ENCODE data around the gene ZC3H7A. TPM values are rescaled to one million over a fixed set of nuclear protein-coding genes. Genes with fewer than 3 reads are reported as not detected.
"Not testable (repeated sequence)": the region's sequence is repeated elsewhere in the genome, so short reads cannot be mapped to it uniquely, and the experiment has no call there.

The ZC3H7A gene
- 65.0 and 68.5 TPM in 2 replicates for total RNA-seq

GRCh38 chr16:11797166-11797956 lies at the start of gene ZC3H7A:
Gene ZC3H7A, minus strand, starts transcription at chr16:11797258. Its CDS starts 14,904 bp downstream, at chr16:11782354.
- intact Hi-C loops (cut with micrococcal nuclease), result loop anchor here (1.0 to 10.0 kb wide), 6 partner anchors 14 to 853 kb away; partner anchors contain the start of genes CLEC16A, DEXI, RSL1D1 and TXNDC11

- intact Hi-C loops (cut with micrococcal nuclease), result no loop called here
Measured at GRCh38 chr16:11844499-11844898, 47.4 kb upstream of the ZC3H7A start.

GRCh38 chr16:11843861-11844260 lies 46.8 kb upstream of the ZC3H7A start:
- intact Hi-C loops (cut with micrococcal nuclease), result no loop called here

GRCh38 chr16:11843206-11843605 lies 46.1 kb upstream of the ZC3H7A start:
- intact Hi-C loops (cut with micrococcal nuclease), result no loop called here

- intact Hi-C loops (cut with micrococcal nuclease), result no loop called here
Measured at GRCh38 chr16:11841026-11841425, 44.0 kb upstream of the ZC3H7A start.

GRCh38 chr16:11836650-11837244 lies 39.7 kb upstream of the ZC3H7A start:
- intact Hi-C loops (cut with micrococcal nuclease), result no loop called here

GRCh38 chr16:11835891-11836649 lies 39.0 kb upstream of the ZC3H7A start:
- intact Hi-C loops (cut with micrococcal nuclease), result no loop called here

- intact Hi-C loops (cut with micrococcal nuclease), result no loop called here
Measured at GRCh38 chr16:11835309-11835708, 38.3 kb upstream of the ZC3H7A start.

- intact Hi-C loops (cut with micrococcal nuclease), result no loop called here
Measured at GRCh38 chr16:11833951-11834695, 37.1 kb upstream of the ZC3H7A start.

GRCh38 chr16:11828696-11829095 lies 31.6 kb upstream of the ZC3H7A start:
- intact Hi-C loops (cut with micrococcal nuclease), result no loop called here

- intact Hi-C loops (cut with micrococcal nuclease), result not testable (repeated sequence)
Measured at GRCh38 chr16:11825520-11826165, 28.6 kb upstream of the ZC3H7A start.

GRCh38 chr16:11824362-11824761 lies 27.3 kb upstream of the ZC3H7A start:
- intact Hi-C loops (cut with micrococcal nuclease), result no loop called here

- intact Hi-C loops (cut with micrococcal nuclease), result not testable (repeated sequence)
Measured at GRCh38 chr16:11823645-11824044, 26.6 kb upstream of the ZC3H7A start.

- intact Hi-C loops (cut with micrococcal nuclease), result no loop called here
Measured at GRCh38 chr16:11819798-11820197, 22.7 kb upstream of the ZC3H7A start.

- intact Hi-C loops (cut with micrococcal nuclease), result not testable (repeated sequence)
Measured at GRCh38 chr16:11818970-11819369, 21.9 kb upstream of the ZC3H7A start.

GRCh38 chr16:11816123-11816522 lies 19.1 kb upstream of the ZC3H7A start:
- intact Hi-C loops (cut with micrococcal nuclease), result no loop called here

GRCh38 chr16:11814800-11815199 lies 17.7 kb upstream of the ZC3H7A start:
- intact Hi-C loops (cut with micrococcal nuclease), result not testable (repeated sequence)

GRCh38 chr16:11806721-11807120 lies 9.7 kb upstream of the ZC3H7A start:
- intact Hi-C loops (cut with micrococcal nuclease), result no loop called here

GRCh38 chr16:11805556-11805955 lies 8.5 kb upstream of the ZC3H7A start:
- intact Hi-C loops (cut with micrococcal nuclease), result no loop called here

- intact Hi-C loops (cut with micrococcal nuclease), result no loop called here
Measured at GRCh38 chr16:11801481-11802021, 4.5 kb upstream of the ZC3H7A start.

GRCh38 chr16:11800382-11800718 lies 3.3 kb upstream of the ZC3H7A start:
- intact Hi-C loops (cut with micrococcal nuclease), result no loop called here

Measured in T-helper 2 cell treated with Interferon-gamma antibody and Interleukin-4, amounts not matched to agents 100 ng/mL and 5 ng/mL, for 36 hours (primary cell).